Sigmoid colon (tissue), 4 donors: ENCODE data around the gene LPIN1.

Experiments
- CTCF ChIP-seq, 4 experiments: fragments of 450-650 bp in 3 of 4; fragments of 200-600 bp in 1 of 4; IDR thresholded peaks; one replicate each; pipeline ENCODE4 v1.5.1; 2016 to 2019; ENCODE audit warnings: antibody characterized with exemption in 4 of 4, mild to moderate bottlenecking in 3 of 4, moderate library complexity in 2 of 4
- POLR2A ChIP-seq, 2 donors: fragments of 450-650 bp; IDR thresholded peaks; one replicate each; pipeline ENCODE4 v1.6.1; 2016; ENCODE audit warnings: antibody characterized with exemption in 2 of 2, mild to moderate bottlenecking in 2 of 2, moderate library complexity in 2 of 2
- POLR2AphosphoS5 ChIP-seq, 4 donors: sonication (generic); formaldehyde crosslinking; IDR thresholded peaks; one replicate each; pipeline ENCODE4 v1.6.1; 2017; ENCODE audit warnings: antibody characterized with exemption in 4 of 4

- no peak for TF ChIP-seq POLR2A (IDR thresholded peaks at IDR 0.05)
- no peak for TF ChIP-seq CTCF (IDR thresholded peaks at IDR 0.05)
- TF ChIP-seq POLR2AphosphoS5 (IDR thresholded peaks at IDR 0.05) = no peak
Measured at GRCh38 chr2:11805024-11805423, 58.6 kb downstream of the LPIN1 start.
